Ectodermal cell (in vitro differentiated cells): ENCODE measurements around the gene ZNF3.

ENCODE experiments used
- H3K27ac ChIP-seq: 2 replicates; pipeline ENCODE4 v1.7.0; 2013; ENCODE audit warnings: mild to moderate bottlenecking, low read depth, low read length; ENCODE audit not compliant: insufficient read depth, poor library complexity, severe bottlenecking
- H3K27me3 ChIP-seq: 2 replicates; pipeline ENCODE4 v1.7.0; 2013; ENCODE audit warnings: mild to moderate bottlenecking, low read length; ENCODE audit not compliant: insufficient read depth, control insufficient read depth, poor library complexity, severe bottlenecking
- H3K36me3 ChIP-seq: one replicate; pipeline ENCODE4 v1.7.0; 2013; ENCODE audit warnings: low read length; ENCODE audit not compliant: control insufficient read depth, insufficient read depth
- H3K4me1 ChIP-seq: one replicate; pipeline ENCODE4 v1.7.0; 2013; ENCODE audit warnings: low read length; ENCODE audit not compliant: control insufficient read depth, insufficient read depth
- H3K4me3 ChIP-seq: 2 replicates; pipeline ENCODE4 v1.7.0; 2013; ENCODE audit warnings: low read depth, low read length, control low read depth; ENCODE audit not compliant: insufficient read depth
- H3K9me3 ChIP-seq: 2 replicates; pipeline ENCODE4 v1.7.0; 2013; ENCODE audit warnings: mild to moderate bottlenecking, low read length, moderate library complexity; ENCODE audit not compliant: control insufficient read depth
- WGBS, 2 experiments: methylation state at CpG; one replicate each; pipeline ENCODE4 v1.1.7; 2013; ENCODE audit warnings: missing lambda C conversion rate in 2 of 2; 5-methylcytosine and 5-hydroxymethylcytosine counted together

Gene ZNF3

GRCh38 chr7:100098913-100099312 is 17.4 kb upstream of the ZNF3 start:
- WGBS, 2 experiments: 95 to 97% methylated on average over 10 of the region's 10 CpGs
- Histone ChIP-seq H3K4me1 (peaks cover 16% of the 10 kb centered on the region), H3K9me3 (no peaks in the 10 kb centered on the region), H3K36me3 (peaks cover 59% of the 10 kb centered on the region), H3K27me3 (no peaks in the 10 kb centered on the region), H3K27ac (peak overlapping the region; percentile 47), H3K4me3 (peak overlapping the region; percentile 100)

- H3K27me3 ChIP-seq: no peaks in the 10 kb centered on the region
- H3K4me3 ChIP-seq: no peak overlapping the region
- peaks cover 16% of the 10 kb centered on the region for H3K4me1 ChIP-seq
- WGBS, 2 experiments: 96% methylated on average over 17 of the region's 17 CpGs
- H3K9me3 ChIP-seq: no peaks in the 10 kb centered on the region
- H3K27ac ChIP-seq: peak overlapping the region; percentile 20
- peaks cover 83% of the 10 kb centered on the region for H3K36me3 ChIP-seq
Observed at GRCh38 chr7:100095704-100096103, 14.2 kb upstream of the ZNF3 start.

- Histone ChIP-seq H3K4me1 (peaks cover 16% of the 10 kb centered on the region), H3K27ac (peak overlapping the region; percentile 20), H3K27me3 (no peaks in the 10 kb centered on the region), H3K4me3 (no peak overlapping the region), H3K9me3 (no peaks in the 10 kb centered on the region), H3K36me3 (peaks cover 83% of the 10 kb centered on the region)
- WGBS, 2 experiments: 95 to 96% methylated on average over 9 of the region's 9 CpGs
Observed at GRCh38 chr7:100095289-100095688, 13.8 kb upstream of the ZNF3 start.

GRCh38 chr7:100093925-100094486 is 12.5 kb upstream of the ZNF3 start:
- Histone ChIP-seq H3K9me3 (no peaks in the 10 kb centered on the region), H3K36me3 (peaks cover 74% of the 10 kb centered on the region), H3K27ac (peak overlapping the region; percentile 13), H3K4me3 (no peak overlapping the region), H3K4me1 (peaks cover 12% of the 10 kb centered on the region), H3K27me3 (no peaks in the 10 kb centered on the region)
- 94 to 97% methylated on average over 16 of the region's 16 CpGs for WGBS, 2 experiments

GRCh38 chr7:100093498-100093897 is 12.0 kb upstream of the ZNF3 start:
- H3K27ac ChIP-seq: no peak overlapping the region
- 93 to 94% methylated on average over 13 of the region's 13 CpGs for WGBS, 2 experiments
- peaks cover 7% of the 10 kb centered on the region for H3K4me1 ChIP-seq
- no peak overlapping the region for H3K4me3 ChIP-seq
- H3K9me3 ChIP-seq: no peaks in the 10 kb centered on the region
- H3K27me3 ChIP-seq: no peaks in the 10 kb centered on the region
- peaks cover 69% of the 10 kb centered on the region for H3K36me3 ChIP-seq

- peak overlapping the region; percentile 59 for H3K27ac ChIP-seq
- 88 to 95% methylated on average over 6 to 8 of the region's 8 CpGs for WGBS, 2 experiments
Observed at GRCh38 chr7:100093054-100093453, 11.5 kb upstream of the ZNF3 start.

GRCh38 chr7:100091411-100092181 is 10.1 kb upstream of the ZNF3 start:
- H3K27ac ChIP-seq: peak overlapping the region; percentile 32
- peaks cover 5% of the 10 kb centered on the region for H3K4me1 ChIP-seq
- no peak overlapping the region for H3K4me3 ChIP-seq
- WGBS, 2 experiments: 86 to 87% methylated on average over 19 of the region's 19 CpGs
- no peaks in the 10 kb centered on the region for H3K27me3 ChIP-seq
- H3K36me3 ChIP-seq: peaks cover 50% of the 10 kb centered on the region
- H3K9me3 ChIP-seq: no peaks in the 10 kb centered on the region

More at GRCh38 chr7:100093054-100093453, 11.5 kb upstream of the ZNF3 start:
- H3K4me3 ChIP-seq: no peak overlapping the region
- H3K9me3 ChIP-seq: no peaks in the 10 kb centered on the region
- peaks cover 5% of the 10 kb centered on the region for H3K4me1 ChIP-seq
- H3K36me3 ChIP-seq: peaks cover 64% of the 10 kb centered on the region
- H3K27me3 ChIP-seq: no peaks in the 10 kb centered on the region

GRCh38 chr7:100090527-100091410 is 9.2 kb upstream of the ZNF3 start:
- Histone ChIP-seq H3K36me3 (peaks cover 42% of the 10 kb centered on the region), H3K4me1 (peaks cover 5% of the 10 kb centered on the region), H3K9me3 (no peaks in the 10 kb centered on the region), H3K27me3 (no peaks in the 10 kb centered on the region), H3K4me3 (no peak overlapping the region), H3K27ac (peak overlapping the region; percentile 32)
- WGBS, 2 experiments: 93 to 94% methylated on average over 14 of the region's 14 CpGs

GRCh38 chr7:100089458-100090196 is 8.1 kb upstream of the ZNF3 start:
- 43 to 57% methylated on average over 7 of the region's 7 CpGs for WGBS, 2 experiments
- no peaks in the 10 kb centered on the region for H3K9me3 ChIP-seq
- no peaks in the 10 kb centered on the region for H3K27me3 ChIP-seq
- peak overlapping the region; percentile 81 for H3K4me3 ChIP-seq
- H3K27ac ChIP-seq: no peak overlapping the region
- H3K36me3 ChIP-seq: peaks cover 30% of the 10 kb centered on the region
- H3K4me1 ChIP-seq: peaks cover 5% of the 10 kb centered on the region
